Activated naive CD8-positive, alpha-beta T cell treated with anti-CD3 and anti-CD28 coated beads, Interleukin-2, amount 10 ng/mL, durations not matched to agents 7 days and 5 days (primary cell): ENCODE results near the gene IDH3G. TPM values are rescaled to one million over a fixed set of nuclear protein-coding genes. Genes with fewer than 3 reads are reported as not detected.

ENCODE experiments used
- ATAC-seq: fragments of 150-1000 bp; cut with Tn5 transposase; one replicate; pipeline ENCODE4 v1.10.0; 2021; ENCODE audit warnings: low read depth, moderate library complexity
- POLR2A ChIA-PET: fragments of 350-600 bp; sonication (Branson Sonifier 250); formaldehyde crosslinking; loops from one replicate; lab custom pipeline; 2021; ENCODE audit warnings: antibody characterized with exemption; lab: Charles Lee
- DNase-seq: peaks from one replicate; pipeline ENCODE4 v3.0.0; 2021
- H3K27ac Mint-ChIP-seq: one replicate; pipeline ENCODE4 v1.8.0; 2022; ENCODE audit warnings: mild to moderate bottlenecking, mixed read lengths
- H3K27me3 Mint-ChIP-seq: one replicate; pipeline ENCODE4 v1.8.0; 2022; ENCODE audit warnings: mild to moderate bottlenecking, moderate library complexity, mixed read lengths
- H3K36me3 Mint-ChIP-seq: one replicate; pipeline ENCODE4 v1.8.0; 2021; ENCODE audit warnings: mild to moderate bottlenecking, mixed read lengths
- H3K4me1 Mint-ChIP-seq: one replicate; pipeline ENCODE4 v1.8.0; 2021; ENCODE audit warnings: mixed read lengths
- H3K4me3 Mint-ChIP-seq: one replicate; pipeline ENCODE4 v1.8.0; 2022; ENCODE audit warnings: mild to moderate bottlenecking, moderate library complexity, mixed read lengths
- H3K9me3 Mint-ChIP-seq: one replicate; pipeline ENCODE4 v1.8.0; 2021; ENCODE audit warnings: mixed read lengths
- total RNA-seq, 2 experiments: library from RNA; stranded (reverse); gene quantifications; one replicate each; pipeline ENCODE4 v1.2.3, GENCODE V29; 2021

The IDH3G gene
- total RNA-seq, 2 experiments from 2014 or later = 66.3 to 67.1 TPM

DNA sequence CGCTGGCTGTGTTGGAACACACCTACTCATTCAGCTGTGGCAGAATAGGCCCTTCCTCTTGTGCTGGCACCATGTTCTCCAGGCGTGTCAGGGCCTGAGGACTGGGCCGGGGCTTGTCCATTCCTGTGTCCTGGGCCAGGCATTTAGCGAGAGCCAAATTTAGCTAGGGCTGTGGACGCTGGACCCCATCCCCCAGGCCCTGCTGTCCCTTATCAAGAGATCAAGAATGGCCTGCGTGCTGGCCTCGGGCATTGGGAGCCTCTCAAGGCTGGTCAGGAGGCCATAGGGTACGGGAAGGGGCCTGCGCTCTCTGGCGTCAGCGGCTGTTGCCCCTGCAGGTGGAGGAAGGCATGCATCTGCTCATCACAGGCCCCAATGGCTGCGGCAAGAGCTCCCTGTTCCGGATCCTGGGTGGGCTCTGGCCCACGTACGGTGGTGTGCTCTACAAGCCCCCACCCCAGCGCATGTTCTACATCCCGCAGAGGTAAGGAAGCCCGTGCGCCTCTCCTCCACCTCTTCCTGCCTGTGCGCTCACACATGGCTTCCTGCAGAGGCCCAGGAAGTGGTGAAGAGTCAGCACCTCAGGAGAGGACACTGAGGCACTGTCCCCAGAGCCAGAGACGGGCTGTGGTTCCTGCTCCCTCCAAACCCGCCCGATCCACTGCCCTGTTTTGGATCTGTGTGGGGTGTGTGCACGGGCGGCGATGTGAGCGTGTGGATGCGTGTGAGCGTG lies 54.3 kb downstream of the IDH3G start:
- peak; percentile 94 for ATAC-seq
- peak overlapping the region; percentile 90 for H3K27ac Mint-ChIP-seq
- H3K27me3 Mint-ChIP-seq = peaks cover 2% of the 10 kb centered on the region
- peaks cover 11% of the 10 kb centered on the region for H3K36me3 Mint-ChIP-seq
- H3K4me1 Mint-ChIP-seq = peaks cover 21% of the 10 kb centered on the region
- POLR2A ChIA-PET = interaction anchor here (1.9 kb wide), 1 partner anchor 13 kb away, joined by 13 read pairs; no protein-coding TSS in a partner anchor
- H3K9me3 Mint-ChIP-seq = no peaks in the 10 kb centered on the region
- peak; percentile 46 for DNase-seq
- peak overlapping the region; percentile 76 for H3K4me3 Mint-ChIP-seq

DNA sequence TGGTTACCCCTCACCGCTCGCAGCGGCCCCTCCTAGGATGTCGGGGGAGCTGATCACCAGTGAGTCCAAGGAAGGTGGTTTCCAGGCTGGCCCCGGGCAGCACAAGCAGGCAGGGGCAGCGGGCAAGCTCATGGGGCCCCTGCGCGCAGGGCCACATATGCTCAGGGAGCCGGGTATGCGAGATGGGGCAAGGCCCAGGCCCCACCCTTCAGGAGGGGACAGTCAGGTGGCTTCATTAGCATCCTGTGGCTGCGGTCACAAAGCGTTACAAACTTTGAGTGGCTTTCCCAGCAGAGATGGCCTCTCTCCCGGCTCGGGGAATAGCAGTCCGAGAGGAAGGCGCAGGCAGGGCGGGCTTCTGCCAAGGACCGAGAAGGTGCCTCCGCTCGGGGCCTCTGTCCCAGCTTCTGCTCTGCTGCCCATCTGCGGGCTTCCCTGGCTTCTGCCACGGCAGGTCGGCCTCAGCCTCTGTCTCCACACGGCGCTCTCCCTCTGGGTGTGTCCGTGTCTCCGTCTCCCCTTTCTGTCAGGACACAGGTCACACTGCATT lies 56.0 kb downstream of the IDH3G start:
- Mint-ChIP-seq H3K4me1 (peaks cover 21% of the 10 kb centered on the region), H3K27ac (no peak overlapping the region), H3K4me3 (no peak overlapping the region), H3K9me3 (no peaks in the 10 kb centered on the region), H3K36me3 (peaks cover 15% of the 10 kb centered on the region), H3K27me3 (no peaks in the 10 kb centered on the region)
- DNase-seq (no peak), ATAC-seq (no peak)
- POLR2A ChIA-PET = no interaction called here

DNA sequence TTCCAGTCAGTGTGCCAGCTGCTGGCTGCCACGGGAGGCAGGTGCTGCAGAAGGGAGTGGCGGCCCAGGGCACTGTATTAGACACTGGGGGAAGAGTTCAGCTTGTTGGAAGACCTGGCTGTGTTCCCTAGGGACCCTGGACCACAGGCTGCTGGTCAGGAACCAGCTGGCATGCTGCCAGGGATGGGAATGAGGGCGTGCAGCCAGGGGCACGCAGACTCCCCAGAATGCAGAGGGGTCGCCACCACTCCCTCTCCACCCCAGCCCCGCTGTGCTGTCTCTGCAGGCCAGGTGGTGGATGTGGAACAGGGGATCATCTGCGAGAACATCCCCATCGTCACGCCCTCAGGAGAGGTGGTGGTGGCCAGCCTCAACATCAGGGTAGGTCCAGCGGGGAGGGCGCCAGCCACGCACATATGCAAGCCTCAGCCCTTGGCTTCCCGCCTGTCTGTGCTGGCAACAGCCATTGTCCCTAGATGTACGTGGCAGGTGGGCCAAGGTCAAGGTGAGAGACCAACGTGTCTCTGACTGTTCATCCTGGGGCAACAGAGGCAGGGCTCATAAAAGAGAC lies 57.2 kb downstream of the IDH3G start:
- ATAC-seq = no peak
- Mint-ChIP-seq H3K4me1 (peaks cover 21% of the 10 kb centered on the region), H3K9me3 (no peaks in the 10 kb centered on the region), H3K27me3 (no peaks in the 10 kb centered on the region), H3K27ac (no peak overlapping the region), H3K4me3 (no peak overlapping the region), H3K36me3 (peaks cover 19% of the 10 kb centered on the region)
- DNase-seq = no peak
- POLR2A ChIA-PET = no interaction called here

DNA sequence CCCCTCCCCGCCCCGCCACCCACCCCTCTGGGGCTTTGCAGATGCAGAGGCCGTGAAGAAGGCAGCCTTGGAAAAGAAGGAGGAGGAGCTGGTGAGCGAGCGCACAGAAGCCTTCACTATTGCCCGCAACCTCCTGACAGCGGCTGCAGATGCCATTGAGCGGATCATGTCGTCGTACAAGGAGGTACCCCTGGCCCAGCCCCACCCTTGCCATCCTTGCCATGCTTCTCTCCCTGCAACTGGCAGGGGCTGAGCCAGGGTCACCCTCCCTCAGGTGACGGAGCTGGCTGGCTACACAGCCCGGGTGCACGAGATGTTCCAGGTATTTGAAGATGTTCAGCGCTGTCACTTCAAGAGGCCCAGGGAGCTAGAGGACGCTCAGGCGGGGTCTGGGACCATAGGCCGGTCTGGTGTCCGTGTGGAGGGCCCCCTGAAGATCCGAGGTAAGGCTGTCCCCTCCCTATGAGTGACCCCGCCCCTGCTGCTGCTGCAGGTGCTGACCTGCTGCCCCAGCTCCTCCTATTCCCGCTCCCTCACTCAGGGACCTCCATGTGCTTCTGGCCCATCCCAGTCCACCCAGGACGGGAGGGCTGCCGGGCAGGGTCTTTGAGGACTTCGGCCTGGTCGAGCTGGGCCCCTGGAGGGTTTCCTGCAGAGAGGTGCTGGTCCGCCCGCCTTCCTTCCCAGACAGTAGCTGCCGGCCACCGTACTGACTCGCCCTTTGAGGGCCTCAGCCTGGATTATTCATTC lies 57.9 kb downstream of the IDH3G start:
- Mint-ChIP-seq H3K27me3 (no peaks in the 10 kb centered on the region), H3K36me3 (peaks cover 25% of the 10 kb centered on the region), H3K9me3 (no peaks in the 10 kb centered on the region), H3K4me1 (peaks cover 26% of the 10 kb centered on the region), H3K27ac (no peak overlapping the region), H3K4me3 (no peak overlapping the region)
- DNase-seq (no peak), ATAC-seq (no peak)
- POLR2A ChIA-PET = interaction anchor here (0.5 kb wide), 1 partner anchor 256 kb away, joined by 4 read pairs; no protein-coding TSS in a partner anchor

Other genes with a start within 250 kb of the IDH3G start
- gene CCNQ, start 195.2 kb downstream of the IDH3G start, total RNA-seq = 10 to 100 TPM; 19.0 to 19.7 TPM
- not detected for gene DUSP9, start 147.2 kb downstream of the IDH3G start, total RNA-seq
- gene PNCK, start 120.6 kb downstream of the IDH3G start, total RNA-seq = 1 to 10 TPM in 1 of 2 experiments, under 1 TPM in 1; 0.79 to 1.1 TPM
- gene SLC6A8, start 106.4 kb downstream of the IDH3G start, total RNA-seq = 1 to 10 TPM; 1.7 to 1.9 TPM
- gene BCAP31, start 70.0 kb downstream of the IDH3G start, total RNA-seq = 100 to 1,000 TPM; 140 to 141 TPM
- gene ABCD1, start 69.5 kb downstream of the IDH3G start, total RNA-seq = 10 to 100 TPM; 15.9 to 16.4 TPM
- gene PLXNB3, start 30.1 kb downstream of the IDH3G start, total RNA-seq = 1 to 10 TPM; 1.3 to 2.1 TPM
- gene SRPK3, start 13.3 kb downstream of the IDH3G start, total RNA-seq = not detected
- gene SSR4, start 293 bp upstream of the IDH3G start, total RNA-seq = 100 to 1,000 TPM; 158 to 162 TPM
- gene PDZD4, start 36.2 kb upstream of the IDH3G start, total RNA-seq = 1 to 10 TPM in 1 of 2 experiments, under 1 TPM in 1; 0.80 to 1.1 TPM
- 1 to 10 TPM; 4.5 to 7.2 TPM for gene L1CAM, start 91.8 kb upstream of the IDH3G start, total RNA-seq
- gene AVPR2, start 110.3 kb upstream of the IDH3G start, total RNA-seq = not detected
- 100 to 1,000 TPM; 341 to 356 TPM for gene ARHGAP4, start 131.9 kb upstream of the IDH3G start, total RNA-seq
- gene NAA10, start 140.7 kb upstream of the IDH3G start, total RNA-seq = 10 to 100 TPM; 79.5 to 84.3 TPM
- gene RENBP, start 150.3 kb upstream of the IDH3G start, total RNA-seq = 10 to 100 TPM; 18.1 to 18.8 TPM
- 100 to 1,000 TPM; 101 to 107 TPM for gene HCFC1, start 177.4 kb upstream of the IDH3G start, total RNA-seq
- 1 to 10 TPM; 8.6 to 9.7 TPM for gene TMEM187, start 178.4 kb upstream of the IDH3G start, total RNA-seq
- gene IRAK1, start 225.5 kb upstream of the IDH3G start, total RNA-seq = 100 to 1,000 TPM; 127 to 135 TPM